HG03103 (cell line): ENCODE measurements around the gene SC5D.

ENCODE experiments used
- ATAC-seq: cut with Tn5 transposase; IDR thresholded peaks from one replicate; pipeline ENCODE4 v1.9.1; 2021; ENCODE audit warnings: low read depth; ENCODE audit not compliant: unreplicated experiment

Gene SC5D

DNA sequence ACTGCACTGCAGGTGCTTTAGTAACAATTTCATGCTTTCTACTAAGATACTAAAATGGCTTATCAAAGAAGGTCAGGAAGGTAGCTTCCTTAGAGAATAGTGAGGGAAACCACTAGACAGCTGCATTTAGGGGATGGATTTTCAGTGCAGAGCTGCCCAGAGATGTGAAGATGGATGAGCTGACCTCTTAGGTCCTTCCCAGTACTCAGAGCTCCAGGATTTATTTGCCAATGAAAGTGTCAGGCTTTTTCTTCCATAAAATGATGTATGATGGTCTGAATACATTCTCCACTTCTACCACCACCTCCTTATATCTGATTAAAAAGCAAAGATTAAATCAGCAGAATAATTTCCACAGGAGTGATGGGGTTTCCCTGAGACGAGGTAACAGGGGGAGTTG lies 35.0 kb downstream of the SC5D start:
- ATAC-seq = no peak

DNA sequence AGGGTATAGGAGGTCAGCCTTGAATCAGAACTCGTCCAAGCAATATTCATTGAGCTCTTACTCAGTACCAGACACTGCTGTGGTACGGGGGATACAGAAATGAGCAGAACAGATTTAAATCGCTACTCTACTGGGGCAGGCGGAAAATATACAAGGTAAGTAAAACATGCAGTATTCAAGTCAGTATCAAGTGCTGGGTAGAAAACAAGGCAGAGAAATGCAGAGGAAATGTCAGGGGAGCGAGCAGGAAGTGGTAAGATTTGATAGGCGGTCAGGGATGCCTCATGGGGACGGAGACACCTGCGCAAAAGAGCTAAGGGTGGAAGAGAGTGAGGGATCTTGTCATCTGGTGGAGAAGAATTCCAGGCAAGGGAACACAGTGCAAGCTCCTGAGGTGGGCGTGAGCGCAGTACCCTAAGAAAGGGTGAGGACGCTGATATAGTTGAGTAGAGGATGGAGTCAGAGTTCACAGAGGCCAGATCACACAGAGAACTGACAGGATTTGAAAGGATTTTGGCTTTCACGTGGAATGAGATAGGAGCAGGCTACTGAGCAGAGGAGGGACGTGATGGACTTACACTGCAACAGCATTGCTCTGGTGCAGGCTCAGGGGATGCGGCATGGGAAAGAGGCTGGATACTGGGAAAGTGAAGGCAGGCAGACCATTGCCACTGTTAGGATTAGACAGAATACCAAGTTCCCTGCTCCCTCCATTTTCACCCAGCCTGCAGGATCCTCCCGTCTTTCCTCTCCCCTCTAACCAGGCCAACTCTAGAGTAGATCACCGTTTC lies 35.8 kb downstream of the SC5D start:
- no peak for ATAC-seq

DNA sequence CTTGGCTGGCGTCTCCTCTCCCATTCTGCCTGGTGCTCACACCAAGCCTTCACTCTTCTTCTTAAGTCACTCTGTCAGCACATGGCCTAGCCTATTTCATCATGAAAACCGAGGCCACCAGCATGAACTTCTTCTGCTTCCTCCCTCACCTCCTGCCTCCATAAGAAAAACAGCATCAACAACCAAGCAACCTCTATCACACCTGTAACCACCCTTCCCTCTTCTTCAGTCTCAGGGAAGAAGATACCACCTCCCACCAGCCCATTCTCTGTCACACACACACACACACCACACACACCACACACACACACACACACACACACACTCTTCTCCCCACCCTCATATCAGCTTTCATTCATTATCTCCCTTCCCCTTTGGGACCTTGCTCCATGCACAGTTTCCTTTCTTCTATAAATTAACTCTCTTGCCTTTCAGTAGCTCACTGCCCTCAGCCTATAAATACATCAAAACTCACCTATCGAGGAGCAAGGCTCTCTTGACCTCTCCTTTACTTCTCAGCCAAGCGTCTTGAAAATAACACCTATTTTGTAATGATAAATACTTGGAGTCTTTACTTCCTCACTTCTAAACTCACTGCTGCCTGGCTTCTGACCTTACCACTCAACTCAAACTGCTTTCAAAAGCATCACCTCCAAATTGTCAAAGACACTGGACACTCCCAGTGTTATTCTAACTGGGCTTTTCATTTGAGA lies 36.6 kb downstream of the SC5D start:
- no peak for ATAC-seq

DNA sequence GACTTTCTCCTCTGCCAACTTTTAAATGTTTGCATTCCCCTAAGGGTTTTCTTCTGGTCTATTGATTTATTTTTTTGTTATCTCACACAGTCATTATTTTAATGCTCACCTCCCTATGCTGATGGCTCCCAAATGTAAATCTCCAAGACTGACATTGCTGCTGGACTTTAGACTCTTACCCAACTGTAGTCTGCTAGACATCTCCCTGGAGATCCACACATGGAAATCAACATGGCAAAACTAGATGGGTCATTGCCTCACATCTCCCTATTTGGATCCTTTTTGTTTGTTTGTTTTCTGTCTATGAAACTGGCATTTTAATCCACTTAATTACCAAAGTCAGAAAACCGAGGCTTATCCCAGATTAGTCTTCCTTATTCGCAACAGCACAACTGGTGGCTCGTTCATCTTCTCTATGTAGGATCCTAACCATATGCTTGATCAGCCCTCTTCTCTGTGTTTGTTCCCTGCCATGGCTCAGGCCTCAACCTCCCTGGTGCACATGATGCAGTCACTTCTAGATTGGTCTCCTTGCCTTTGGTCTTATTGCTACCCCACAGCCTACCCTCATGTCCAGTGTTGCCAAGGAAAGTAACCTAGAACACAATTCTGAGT lies 37.3 kb downstream of the SC5D start:
- ATAC-seq = no peak

DNA sequence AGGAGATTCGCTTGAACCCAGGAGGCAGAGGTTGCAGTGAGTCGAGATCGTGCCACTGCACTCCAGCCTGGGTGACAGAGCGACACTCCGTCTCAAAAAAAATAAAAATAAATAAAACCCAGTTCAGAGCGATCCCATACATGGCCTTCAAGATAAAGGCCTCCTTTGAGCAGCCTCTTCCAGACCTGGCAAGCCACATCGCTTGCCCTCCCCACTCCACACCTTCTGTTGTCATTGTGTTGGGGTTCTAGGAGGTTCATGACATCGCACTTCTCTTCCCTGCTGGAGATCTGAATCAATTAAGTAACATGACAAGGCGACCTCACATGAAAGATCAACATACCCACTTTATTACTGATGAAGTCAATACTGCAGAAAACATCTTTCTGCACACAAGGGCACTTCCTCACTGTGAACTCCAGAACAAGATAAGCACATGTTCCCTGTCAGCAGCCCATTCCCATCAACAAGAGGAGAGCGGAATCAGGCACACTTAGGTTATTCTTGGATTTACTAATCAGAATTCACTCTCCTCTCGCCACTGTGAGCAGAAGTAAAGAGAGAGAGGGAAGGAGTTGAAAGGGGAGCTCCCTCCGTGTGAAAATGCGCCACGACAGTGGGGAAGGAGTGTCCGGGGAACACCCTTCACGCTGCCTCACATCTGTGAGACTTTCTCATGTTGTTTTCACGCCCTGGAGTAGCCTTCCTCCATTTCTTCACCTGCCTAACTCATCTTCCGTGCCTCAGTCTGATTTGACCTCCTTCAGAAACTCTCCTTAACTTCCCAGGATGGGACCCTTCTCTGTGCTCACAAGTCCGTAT lies 38.3 kb downstream of the SC5D start:
- ATAC-seq = no peak

DNA sequence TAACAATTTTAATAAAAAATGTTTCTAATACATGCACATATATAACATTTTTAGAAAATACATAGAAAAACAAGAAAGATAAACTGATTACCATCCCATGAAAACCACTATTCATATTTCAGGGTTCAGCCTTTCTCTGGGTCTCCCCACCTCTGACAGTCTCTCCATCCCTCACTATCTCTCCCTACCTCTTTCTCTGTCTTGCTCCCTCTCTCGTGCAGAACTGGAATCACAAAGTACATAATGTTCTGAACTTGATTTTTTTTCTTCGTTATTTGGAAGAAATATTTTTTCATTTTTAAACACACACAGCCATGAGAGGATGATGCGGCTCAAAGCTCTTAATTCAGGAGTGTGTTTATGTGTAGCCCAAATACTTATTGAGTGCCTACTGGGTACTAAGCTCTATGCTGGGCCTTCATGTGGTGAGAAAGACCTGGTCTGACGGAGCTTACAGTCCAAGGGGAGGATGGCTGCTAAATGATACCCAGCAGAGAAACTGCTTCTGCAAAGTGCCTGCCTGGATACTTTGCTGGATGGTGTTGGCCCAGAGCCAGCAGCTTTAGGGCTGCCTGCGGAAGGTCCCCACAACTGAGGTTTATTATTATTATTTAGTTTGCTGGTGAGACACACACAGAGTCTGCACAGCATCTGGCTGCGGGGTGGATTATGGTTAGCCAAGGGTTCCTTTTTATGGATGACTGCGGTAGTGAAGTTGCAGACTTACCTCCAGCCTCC lies 42.6 kb downstream of the SC5D start:
- no peak for ATAC-seq

DNA sequence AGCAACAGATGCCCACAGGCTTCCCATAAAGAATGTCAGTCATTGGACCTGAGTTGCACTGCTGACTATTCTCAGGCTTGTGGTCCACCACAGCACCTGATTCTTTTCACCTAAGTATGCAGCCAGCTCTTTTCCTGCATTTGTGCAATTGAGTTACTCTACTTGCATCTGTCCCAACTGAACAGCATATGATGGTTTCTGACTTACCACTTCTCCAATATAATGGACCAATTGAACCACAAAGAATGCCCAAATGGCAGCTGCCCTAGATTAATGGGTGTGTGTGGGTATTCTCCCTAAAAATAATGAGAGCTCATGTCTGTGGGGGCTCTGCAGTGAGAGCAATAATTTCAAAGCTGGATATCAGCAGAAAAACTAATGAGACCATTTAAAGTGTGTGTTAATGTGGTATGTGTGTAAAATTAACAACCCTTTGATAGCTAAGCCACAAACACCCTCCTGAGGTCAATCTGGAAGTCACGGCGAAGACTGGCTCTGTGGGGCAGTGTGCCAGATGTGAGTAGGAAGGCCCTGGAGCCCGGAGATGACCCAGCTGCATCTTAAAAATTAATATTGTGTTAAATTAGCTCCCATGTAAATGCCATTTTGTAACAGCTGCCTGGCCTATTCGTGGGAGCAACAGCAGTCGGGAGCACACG lies 43.8 kb downstream of the SC5D start:
- ATAC-seq = no peak

DNA sequence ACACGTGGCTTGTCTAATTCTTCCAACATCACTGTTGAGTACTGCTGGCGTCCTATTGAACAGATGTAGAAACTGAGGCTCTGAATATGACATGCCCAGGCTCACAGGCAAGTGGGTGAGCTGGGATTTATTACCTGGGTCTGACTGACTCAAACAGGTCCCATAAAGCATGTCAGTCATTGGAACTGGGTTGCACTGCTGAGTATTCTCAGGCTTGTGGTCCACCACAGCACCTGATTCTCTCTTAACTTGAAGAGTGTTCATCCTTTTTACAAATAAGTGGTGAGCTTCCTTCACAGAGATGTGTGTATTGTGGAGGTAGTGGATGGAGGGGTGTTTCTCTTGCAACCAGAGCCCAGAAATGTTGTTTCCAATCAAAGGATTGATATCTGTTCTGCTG lies 44.5 kb downstream of the SC5D start:
- no peak for ATAC-seq

DNA sequence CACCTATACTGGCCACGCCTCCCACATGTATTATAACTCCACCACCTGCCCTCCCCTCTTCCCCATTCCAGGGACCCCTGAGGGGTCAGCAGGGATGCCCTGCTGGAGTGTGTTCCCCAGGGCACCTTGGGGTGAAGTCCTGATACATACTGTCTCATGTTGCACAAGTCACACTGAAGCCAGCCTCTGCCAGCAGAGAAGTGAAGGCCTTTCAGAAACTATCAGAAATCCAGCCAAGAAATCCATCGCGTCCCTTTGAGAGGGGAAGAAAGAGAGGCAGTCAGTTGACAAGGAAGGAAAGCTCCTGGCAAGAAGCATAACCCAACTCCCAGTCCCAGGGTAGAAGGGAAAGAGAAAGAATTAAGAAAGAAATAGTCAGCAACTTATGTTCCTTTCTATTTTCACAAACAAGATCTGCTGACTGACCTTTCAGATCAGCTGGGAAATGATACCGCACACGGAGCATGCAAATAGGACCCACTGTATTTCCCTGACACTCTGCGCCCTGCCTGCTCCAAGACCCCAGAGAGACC lies 45.2 kb downstream of the SC5D start:
- ATAC-seq = no peak

DNA sequence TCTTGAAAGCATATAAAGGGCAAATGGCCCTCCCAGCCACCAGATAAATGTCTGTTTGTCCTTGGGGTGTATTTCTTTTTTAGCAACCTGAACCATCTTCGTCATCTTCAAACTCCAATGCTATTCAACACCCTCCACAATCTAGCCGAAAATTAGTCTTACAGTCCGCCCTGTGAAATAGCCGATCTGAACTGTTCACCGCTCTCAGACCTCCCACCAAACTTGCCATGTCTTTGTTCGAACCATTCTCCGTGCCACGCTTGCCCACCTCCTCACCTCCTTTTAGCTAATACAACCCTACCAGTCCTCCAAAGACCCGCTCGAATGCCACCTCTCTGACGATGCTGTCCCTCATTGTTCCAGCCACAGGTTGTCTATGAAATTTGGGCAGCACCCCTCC lies 46.0 kb downstream of the SC5D start:
- no peak for ATAC-seq

DNA sequence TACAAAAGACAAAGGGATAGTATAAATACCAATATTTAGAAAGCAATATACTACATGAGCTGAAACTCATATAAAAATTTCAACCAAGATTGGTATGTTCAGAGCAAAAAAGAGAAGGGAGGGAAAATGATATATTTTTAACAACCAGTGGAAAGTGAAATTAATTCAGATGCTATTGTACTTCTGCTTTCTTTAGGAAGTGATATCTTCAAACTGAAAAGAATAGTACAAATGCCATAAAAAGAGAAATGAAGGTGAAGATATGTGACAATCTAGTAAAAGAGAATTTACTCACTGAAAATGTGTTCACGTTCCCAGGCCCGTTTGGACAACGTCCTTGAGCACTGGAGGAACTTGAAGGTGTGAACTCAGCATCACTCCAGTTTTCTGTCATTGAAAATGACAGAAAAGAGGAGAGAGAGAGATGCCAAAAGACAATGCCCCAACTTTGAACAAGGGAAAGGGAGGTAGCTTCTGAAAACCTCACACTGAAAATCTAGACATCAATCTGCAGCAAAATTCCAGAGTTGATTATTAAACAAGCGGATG lies 47.5 kb downstream of the SC5D start:
- ATAC-seq = no peak

DNA sequence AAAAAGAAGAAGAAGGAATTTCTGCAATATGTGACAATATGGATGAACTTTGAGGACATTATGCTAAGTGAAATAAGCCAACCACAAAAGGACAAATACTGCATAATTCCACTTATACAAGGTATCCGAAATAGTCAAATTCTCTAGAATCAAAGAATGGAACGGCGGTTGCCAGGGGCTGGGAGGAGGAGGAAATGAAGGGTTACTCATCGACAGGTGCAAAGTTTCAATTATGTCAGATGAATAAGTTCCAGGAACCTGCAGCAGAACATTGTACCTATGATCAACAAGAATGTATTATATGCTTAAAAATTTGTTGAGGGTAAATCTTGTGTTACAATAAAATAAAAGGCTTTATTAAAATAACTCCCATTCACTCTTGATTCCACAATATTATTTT lies 49.0 kb downstream of the SC5D start:
- ATAC-seq = no peak

DNA sequence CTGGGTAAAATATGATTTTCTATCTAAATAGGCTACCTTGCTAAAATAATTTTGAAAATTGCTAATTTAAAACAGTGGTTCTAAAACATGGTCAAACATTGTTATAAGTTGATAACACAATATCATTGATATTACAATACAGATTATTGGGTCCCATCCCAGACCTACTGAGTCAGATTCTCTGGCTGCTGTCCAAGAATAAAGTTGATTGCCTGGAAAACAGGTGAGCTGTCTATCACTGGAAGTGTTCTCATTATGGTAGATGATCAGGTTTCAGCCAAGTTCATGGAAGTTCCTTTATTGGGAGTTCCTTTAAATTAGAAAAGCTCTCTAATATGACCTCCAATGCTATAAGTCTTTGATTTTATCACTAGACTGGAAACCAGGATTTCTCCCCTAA lies 52.3 kb downstream of the SC5D start:
- ATAC-seq = no peak

DNA sequence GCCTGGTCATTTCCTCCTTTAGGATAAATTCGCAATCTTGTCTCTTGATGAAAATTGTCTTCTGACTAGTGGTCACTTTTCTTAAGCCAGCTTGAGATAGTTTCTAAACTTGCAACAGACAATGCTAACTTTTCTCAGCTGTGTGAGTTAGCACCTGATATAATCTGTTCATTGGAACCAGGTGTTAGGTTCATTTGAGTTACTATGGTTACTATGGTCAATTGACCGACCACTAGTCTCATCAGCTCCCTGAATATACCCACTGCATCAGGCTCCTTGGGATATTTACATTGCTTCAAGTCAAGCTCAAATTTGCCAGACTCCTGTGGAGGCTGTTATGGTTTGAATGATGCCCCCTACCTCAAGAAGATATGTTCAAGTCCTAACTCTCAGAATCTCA lies 54.5 kb downstream of the SC5D start:
- no peak for ATAC-seq

DNA sequence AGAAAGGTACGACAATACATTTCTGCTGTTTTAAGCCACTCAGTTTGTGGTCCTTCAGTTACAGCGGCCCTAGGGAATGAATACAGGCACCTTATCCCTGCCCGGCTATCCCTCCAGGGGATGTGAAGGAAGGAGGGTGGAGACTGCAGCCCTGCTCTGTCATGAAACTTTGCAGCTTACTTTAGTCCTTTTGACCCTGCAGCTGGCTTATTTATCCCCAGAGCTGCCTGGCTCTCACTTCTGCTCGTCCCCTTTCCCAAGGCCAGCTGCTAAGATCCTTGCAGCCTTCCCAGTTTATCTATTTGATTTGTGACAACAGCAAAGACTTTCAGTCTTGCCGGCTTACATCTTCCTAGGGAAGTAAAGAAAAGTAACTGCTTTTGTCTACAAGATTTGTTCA lies 55.2 kb downstream of the SC5D start:
- ATAC-seq = no peak

DNA sequence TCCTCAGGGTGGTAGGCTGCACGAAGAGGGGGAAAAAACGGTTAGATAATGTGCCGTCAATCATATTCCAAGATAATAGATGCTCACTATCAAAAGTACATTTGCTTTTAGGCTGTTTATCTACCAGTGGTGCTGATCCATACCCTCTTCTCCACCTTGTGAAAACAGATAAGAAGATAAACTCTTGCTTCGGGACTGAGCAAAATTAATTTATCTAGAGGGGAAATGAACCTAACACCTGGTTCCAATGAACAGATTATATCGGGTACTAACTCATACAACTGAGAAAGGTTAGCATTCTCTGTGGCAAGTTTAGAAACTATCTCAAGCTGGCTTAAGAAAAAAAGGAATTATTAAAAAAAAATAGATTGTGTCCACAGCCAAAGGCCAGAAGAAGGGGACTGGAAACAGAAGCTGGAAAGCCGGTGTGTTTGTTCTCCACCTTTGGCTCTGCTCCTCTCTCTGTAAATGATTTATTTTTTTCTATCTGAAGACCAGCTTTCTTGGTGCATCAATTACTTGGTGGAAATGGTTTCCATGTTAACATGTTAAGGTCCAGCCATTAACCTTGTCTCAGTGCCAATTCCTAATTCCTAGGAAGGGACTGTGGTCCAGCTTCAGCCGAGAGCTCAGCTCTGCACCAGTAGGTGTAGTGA lies 55.8 kb downstream of the SC5D start:
- ATAC-seq = no peak

DNA sequence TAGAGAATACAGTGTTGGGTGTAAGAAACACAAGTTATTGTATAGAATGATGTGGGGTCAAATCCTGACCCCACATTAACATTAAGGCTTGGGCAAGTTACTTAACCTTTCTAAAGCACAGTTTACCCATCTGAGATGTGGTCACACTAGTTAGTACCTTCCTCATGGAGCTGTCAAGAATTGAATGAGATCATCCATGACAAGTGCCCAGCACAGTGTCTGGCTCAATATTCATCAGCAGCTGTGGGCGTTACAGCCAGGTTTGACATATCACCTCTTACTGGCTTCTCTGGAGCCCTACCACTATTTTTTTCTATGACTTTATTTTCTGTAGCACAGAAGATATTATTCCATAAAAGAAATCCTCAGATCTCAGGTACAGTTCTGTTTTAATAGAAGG lies 57.2 kb downstream of the SC5D start:
- ATAC-seq = no peak

DNA sequence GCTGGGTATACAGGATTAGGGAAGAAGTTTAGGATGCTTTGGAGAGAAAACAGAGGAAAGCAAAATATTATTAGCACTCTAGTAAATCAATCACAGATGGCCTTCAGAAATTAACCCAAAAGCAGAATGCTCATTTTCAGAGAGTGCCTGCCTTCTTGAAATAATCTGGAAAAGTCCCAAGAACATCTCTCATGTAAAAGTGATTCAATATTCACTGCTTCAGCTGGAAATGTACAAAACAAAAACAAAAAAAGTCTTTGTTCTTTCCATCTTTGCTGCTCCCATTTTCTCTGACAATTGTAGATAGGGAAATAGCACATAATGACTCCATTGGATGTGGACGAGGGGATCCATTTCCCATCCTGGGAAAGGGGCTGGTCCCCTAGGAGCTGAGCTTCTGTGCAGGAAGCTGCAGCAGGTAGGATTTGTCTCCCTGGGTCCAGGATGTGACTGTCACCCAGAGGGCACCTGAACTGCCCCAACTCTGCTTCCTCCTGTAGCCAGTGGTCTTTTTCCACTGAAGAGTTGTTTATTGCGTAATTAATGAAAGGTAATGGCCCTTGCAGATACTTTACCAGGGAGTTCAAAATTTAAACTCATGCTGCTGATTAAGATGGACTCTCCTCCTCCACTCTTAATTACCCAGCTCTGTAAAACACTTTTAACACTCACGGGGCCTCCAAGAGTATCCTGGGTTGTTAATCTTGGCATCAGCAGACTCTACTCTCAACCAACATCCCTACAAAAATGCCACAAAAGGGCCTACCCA lies 57.9 kb downstream of the SC5D start:
- ATAC-seq = no peak
